ENCODE results near the gene TNXB.
"Not testable (repeated sequence)": the region's sequence is repeated elsewhere in the genome, so short reads cannot be mapped to it uniquely, and the experiment has no call there.

- TF ChIP-seq POLR2AphosphoS5, TAF1, POLR2A (IDR thresholded peaks at IDR 0.05; ENCODE audit: low read depth, low read length): not testable (repeated sequence)
Observed at GRCh38 chr6:32022100-32022499, 87.0 kb downstream of the TNXB start.

Measured in GM12891 (cell line).